Measurements from ENCODE around the gene MALRD1.

DNA sequence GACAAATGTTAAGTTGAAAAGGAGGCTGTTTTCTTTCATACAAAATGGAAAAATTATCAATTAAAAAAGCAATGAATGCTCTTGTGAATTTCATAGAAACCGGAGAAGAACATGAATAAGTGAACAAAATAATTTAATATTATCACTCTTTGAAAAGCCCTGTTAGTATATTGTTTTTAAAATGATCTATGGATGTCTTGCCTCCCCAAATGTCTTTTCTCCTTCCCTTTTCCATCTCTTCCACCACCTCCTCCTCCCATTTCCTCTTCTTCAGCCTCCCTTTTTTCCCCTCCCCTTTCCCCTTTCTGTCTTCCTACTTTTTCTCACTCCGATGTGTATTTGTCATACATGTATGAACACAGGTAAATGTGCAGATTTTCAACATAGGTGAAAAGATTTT lies 234.7 kb downstream of the MALRD1 start:
- TF ChIP-seq ARNT (IDR thresholded peaks at IDR 0.05) (no peak), FOXK2 (IDR thresholded peaks at IDR 0.05) (no peak), LEF1 (IDR thresholded peaks at IDR 0.05; ENCODE audit: borderline replicate concordance) (no peak), SP1 (IDR thresholded peaks at IDR 0.05) (no peak), ZNF384 (IDR thresholded peaks at IDR 0.05) (no peak), TARDBP (IDR thresholded peaks at IDR 0.05) (no peak), FOXM1 (IDR thresholded peaks at IDR 0.05; ENCODE audit: borderline replicate concordance) (no peak)
- TF ChIP-seq, protein P1, sequence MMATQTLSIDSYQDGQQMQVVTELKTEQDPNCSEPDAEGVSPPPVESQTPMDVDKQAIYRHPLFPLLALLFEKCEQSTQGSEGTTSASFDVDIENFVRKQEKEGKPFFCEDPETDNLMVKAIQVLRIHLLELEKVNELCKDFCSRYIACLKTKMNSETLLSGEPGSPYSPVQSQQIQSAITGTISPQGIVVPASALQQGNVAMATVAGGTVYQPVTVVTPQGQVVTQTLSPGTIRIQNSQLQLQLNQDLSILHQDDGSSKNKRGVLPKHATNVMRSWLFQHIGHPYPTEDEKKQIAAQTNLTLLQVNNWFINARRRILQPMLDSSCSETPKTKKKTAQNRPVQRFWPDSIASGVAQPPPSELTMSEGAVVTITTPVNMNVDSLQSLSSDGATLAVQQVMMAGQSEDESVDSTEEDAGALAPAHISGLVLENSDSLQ (IDR thresholded peaks at IDR 0.05): no peak

Measured in HEK293T (cell line).